Activated CD4-positive, alpha-beta memory T cell treated with anti-CD3 and anti-CD28 coated beads, Interleukin-2, amount 10 ng/mL, durations not matched to agents 7 days and 5 days (primary cell): ENCODE data around the gene MUC5B. TPM values are rescaled to one million over a fixed set of nuclear protein-coding genes. Genes with fewer than 3 reads are reported as not detected.
A peak's percentile ranks its signal among the peaks of the same experiment; 100 is the strongest.

ENCODE experiments used
- CTCF ChIA-PET: fragments of 350-600 bp; sonication (Branson Sonifier 250); formaldehyde crosslinking; loops from one replicate; lab custom pipeline; 2021; ENCODE audit warnings: antibody characterized with exemption, inconsistent platforms; lab: Charles Lee
- POLR2A ChIA-PET: fragments of 350-600 bp; sonication (Branson Sonifier 250); formaldehyde crosslinking; loops from one replicate; lab custom pipeline; 2021; ENCODE audit warnings: antibody characterized with exemption; lab: Charles Lee
- DNase-seq: peaks from one replicate; pipeline ENCODE4 v3.0.0-alpha.2; 2020
- H3K27ac Mint-ChIP-seq: one replicate; pipeline ENCODE4 v1.8.0; 2021; ENCODE audit warnings: mild to moderate bottlenecking, mixed read lengths
- H3K27me3 Mint-ChIP-seq: one replicate; pipeline ENCODE4 v1.8.0; 2021; ENCODE audit warnings: mixed read lengths
- H3K36me3 Mint-ChIP-seq: one replicate; pipeline ENCODE4 v1.8.0; 2021; ENCODE audit warnings: low read depth, mixed read lengths
- H3K4me1 Mint-ChIP-seq: one replicate; pipeline ENCODE4 v1.8.0; 2021; ENCODE audit warnings: mixed read lengths
- H3K4me3 Mint-ChIP-seq: one replicate; pipeline ENCODE4 v1.8.0; 2021; ENCODE audit warnings: mild to moderate bottlenecking, mixed read lengths
- H3K9me3 Mint-ChIP-seq: one replicate; pipeline ENCODE4 v1.8.0; 2021; ENCODE audit warnings: mixed read lengths
- total RNA-seq, 2 experiments: library from RNA; stranded (reverse); gene quantifications; one replicate each; pipeline ENCODE4 v1.2.3, GENCODE V29; 2021

The MUC5B gene
- total RNA-seq, 2 experiments from 2014 or later = not detected

- Mint-ChIP-seq H3K4me1 (no peaks in the 10 kb centered on the region), H3K4me3 (no peak overlapping the region), H3K9me3 (no peaks in the 10 kb centered on the region), H3K27ac (no peak overlapping the region), H3K27me3 (no peaks in the 10 kb centered on the region), H3K36me3 (peaks cover 16% of the 10 kb centered on the region)
- CTCF ChIA-PET = no interaction called here
- POLR2A ChIA-PET = no interaction called here
- no peak for DNase-seq
Measured at GRCh38 chr11:1293619-1294015, 70.8 kb downstream of the MUC5B start.

GRCh38 chr11:1295086-1295485 is 72.2 kb downstream of the MUC5B start:
- peaks cover 7% of the 10 kb centered on the region for H3K36me3 Mint-ChIP-seq
- ChIA-PET CTCF (no interaction called here), POLR2A (no interaction called here)
- no peaks in the 10 kb centered on the region for H3K9me3 Mint-ChIP-seq
- H3K4me1 Mint-ChIP-seq = no peaks in the 10 kb centered on the region
- DNase-seq = no peak
- no peaks in the 10 kb centered on the region for H3K27me3 Mint-ChIP-seq
- no peak overlapping the region for H3K4me3 Mint-ChIP-seq
- no peak overlapping the region for H3K27ac Mint-ChIP-seq

GRCh38 chr11:1295591-1295990 is 72.7 kb downstream of the MUC5B start:
- no peak for DNase-seq
- POLR2A ChIA-PET = no interaction called here
- no peak overlapping the region for H3K4me3 Mint-ChIP-seq
- H3K27ac Mint-ChIP-seq = no peak overlapping the region
- H3K36me3 Mint-ChIP-seq = peaks cover 7% of the 10 kb centered on the region
- H3K27me3 Mint-ChIP-seq = no peaks in the 10 kb centered on the region
- no peaks in the 10 kb centered on the region for H3K4me1 Mint-ChIP-seq
- CTCF ChIA-PET = no interaction called here
- H3K9me3 Mint-ChIP-seq = no peaks in the 10 kb centered on the region

GRCh38 chr11:1296287-1296686 is 73.4 kb downstream of the MUC5B start:
- Mint-ChIP-seq H3K9me3 (no peaks in the 10 kb centered on the region), H3K4me1 (no peaks in the 10 kb centered on the region), H3K27ac (no peak overlapping the region), H3K36me3 (peaks cover 7% of the 10 kb centered on the region), H3K27me3 (no peaks in the 10 kb centered on the region), H3K4me3 (no peak overlapping the region)
- CTCF ChIA-PET = no interaction called here
- DNase-seq = no peak
- POLR2A ChIA-PET = no interaction called here

- Mint-ChIP-seq H3K9me3 (no peaks in the 10 kb centered on the region), H3K36me3 (peaks cover 5% of the 10 kb centered on the region), H3K27ac (no peak overlapping the region), H3K4me3 (no peak overlapping the region), H3K27me3 (no peaks in the 10 kb centered on the region), H3K4me1 (no peaks in the 10 kb centered on the region)
- POLR2A ChIA-PET = no interaction called here
- CTCF ChIA-PET = no interaction called here
- DNase-seq = no peak
Measured at GRCh38 chr11:1297011-1297575, 74.2 kb downstream of the MUC5B start.

- ChIA-PET CTCF (no interaction called here), POLR2A (no interaction called here)
- H3K27ac Mint-ChIP-seq = no peak overlapping the region
- no peaks in the 10 kb centered on the region for H3K36me3 Mint-ChIP-seq
- H3K4me3 Mint-ChIP-seq = no peak overlapping the region
- no peak for DNase-seq
- H3K27me3 Mint-ChIP-seq = no peaks in the 10 kb centered on the region
- H3K4me1 Mint-ChIP-seq = no peaks in the 10 kb centered on the region
- H3K9me3 Mint-ChIP-seq = no peaks in the 10 kb centered on the region
Measured at GRCh38 chr11:1297576-1298473, 75.0 kb downstream of the MUC5B start.

- Mint-ChIP-seq H3K36me3 (no peaks in the 10 kb centered on the region), H3K27me3 (no peaks in the 10 kb centered on the region), H3K4me3 (no peak overlapping the region), H3K9me3 (no peaks in the 10 kb centered on the region), H3K27ac (no peak overlapping the region), H3K4me1 (no peaks in the 10 kb centered on the region)
- DNase-seq = peak; percentile 13
- ChIA-PET POLR2A (no interaction called here), CTCF (no interaction called here)
Measured at GRCh38 chr11:1298695-1299492, 76.0 kb downstream of the MUC5B start.

- Mint-ChIP-seq H3K36me3 (no peaks in the 10 kb centered on the region), H3K9me3 (no peaks in the 10 kb centered on the region), H3K27me3 (no peaks in the 10 kb centered on the region), H3K4me3 (no peak overlapping the region), H3K27ac (no peak overlapping the region), H3K4me1 (no peaks in the 10 kb centered on the region)
- CTCF ChIA-PET = no interaction called here
- POLR2A ChIA-PET = no interaction called here
- peak; percentile 11 for DNase-seq
Measured at GRCh38 chr11:1299621-1300020, 76.8 kb downstream of the MUC5B start.

- H3K4me3 Mint-ChIP-seq = no peak overlapping the region
- ChIA-PET POLR2A (no interaction called here), CTCF (no interaction called here)
Measured at GRCh38 chr11:1300121-1300520, 77.3 kb downstream of the MUC5B start.

GRCh38 chr11:1300569-1301187 is 77.8 kb downstream of the MUC5B start:
- peak; percentile 4 for DNase-seq
- no peaks in the 10 kb centered on the region for H3K36me3 Mint-ChIP-seq
- CTCF ChIA-PET = interaction anchor here (1.6 kb wide), 1 partner anchor 274 kb away, joined by 4 read pairs; no protein-coding TSS in a partner anchor
- no peaks in the 10 kb centered on the region for H3K27me3 Mint-ChIP-seq
- H3K27ac Mint-ChIP-seq = no peak overlapping the region
- no peaks in the 10 kb centered on the region for H3K4me1 Mint-ChIP-seq
- POLR2A ChIA-PET = no interaction called here
- H3K4me3 Mint-ChIP-seq = no peak overlapping the region
- H3K9me3 Mint-ChIP-seq = no peaks in the 10 kb centered on the region

More at GRCh38 chr11:1300121-1300520, 77.3 kb downstream of the MUC5B start:
- H3K9me3 Mint-ChIP-seq = no peaks in the 10 kb centered on the region
- H3K27ac Mint-ChIP-seq = no peak overlapping the region
- H3K4me1 Mint-ChIP-seq = no peaks in the 10 kb centered on the region
- H3K27me3 Mint-ChIP-seq = no peaks in the 10 kb centered on the region
- DNase-seq = no peak
- no peaks in the 10 kb centered on the region for H3K36me3 Mint-ChIP-seq

GRCh38 chr11:1301220-1302000 is 78.5 kb downstream of the MUC5B start:
- CTCF ChIA-PET = interaction anchor here (1.6 kb wide), 1 partner anchor 274 kb away, joined by 4 read pairs; no protein-coding TSS in a partner anchor
- Mint-ChIP-seq H3K27ac (no peak overlapping the region), H3K36me3 (no peaks in the 10 kb centered on the region), H3K9me3 (no peaks in the 10 kb centered on the region), H3K4me1 (no peaks in the 10 kb centered on the region), H3K4me3 (no peak overlapping the region), H3K27me3 (no peaks in the 10 kb centered on the region)
- DNase-seq = peak; percentile 4
- POLR2A ChIA-PET = no interaction called here

GRCh38 chr11:1302041-1302460 is 79.2 kb downstream of the MUC5B start:
- DNase-seq = no peak
- peaks cover 3% of the 10 kb centered on the region for H3K4me1 Mint-ChIP-seq
- ChIA-PET POLR2A (no interaction called here), CTCF (interaction anchor here (1.6 kb wide), 1 partner anchor 273 kb away, joined by 4 read pairs; no protein-coding TSS in a partner anchor)
- no peak overlapping the region for H3K27ac Mint-ChIP-seq
- H3K9me3 Mint-ChIP-seq = no peaks in the 10 kb centered on the region
- H3K36me3 Mint-ChIP-seq = no peaks in the 10 kb centered on the region
- H3K4me3 Mint-ChIP-seq = no peak overlapping the region
- no peaks in the 10 kb centered on the region for H3K27me3 Mint-ChIP-seq
